ENCODE measurements around the gene SSTR4.

DNA sequence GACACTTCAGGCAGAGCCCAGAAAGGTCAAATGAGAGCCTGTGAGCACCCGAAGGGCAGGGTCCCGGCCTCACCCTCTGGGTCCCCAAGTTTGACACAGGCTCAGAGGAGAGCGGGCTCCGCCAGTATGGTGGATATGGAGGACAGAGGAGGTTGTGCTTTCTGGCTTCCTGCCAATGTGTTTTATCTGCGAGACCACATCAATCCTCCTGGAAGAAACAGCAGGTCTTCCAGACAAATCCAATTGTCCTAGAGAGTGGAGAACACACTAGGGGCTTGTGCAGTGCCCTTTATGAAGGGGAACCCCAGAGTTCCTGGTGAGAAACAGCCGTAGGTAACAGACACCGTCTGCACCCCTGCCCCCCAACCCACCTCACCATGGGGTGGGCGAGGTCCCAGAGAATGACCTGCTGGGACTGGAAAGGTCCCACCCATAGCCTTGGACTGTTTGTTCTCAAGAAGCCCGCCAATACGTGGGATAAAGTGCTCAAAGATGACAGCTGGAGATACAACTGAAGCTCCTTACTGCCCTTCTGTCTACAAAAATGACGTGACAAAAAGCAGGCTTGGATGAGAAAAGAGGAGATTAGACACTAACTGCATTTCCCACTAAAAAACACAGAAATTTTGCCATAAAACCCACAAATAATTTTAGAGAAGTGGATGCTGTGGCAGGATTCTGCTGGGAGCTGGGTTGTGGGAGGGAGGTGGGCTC lies 23.9 kb upstream of the SSTR4 start:
- TF ChIP-seq, protein P1, sequence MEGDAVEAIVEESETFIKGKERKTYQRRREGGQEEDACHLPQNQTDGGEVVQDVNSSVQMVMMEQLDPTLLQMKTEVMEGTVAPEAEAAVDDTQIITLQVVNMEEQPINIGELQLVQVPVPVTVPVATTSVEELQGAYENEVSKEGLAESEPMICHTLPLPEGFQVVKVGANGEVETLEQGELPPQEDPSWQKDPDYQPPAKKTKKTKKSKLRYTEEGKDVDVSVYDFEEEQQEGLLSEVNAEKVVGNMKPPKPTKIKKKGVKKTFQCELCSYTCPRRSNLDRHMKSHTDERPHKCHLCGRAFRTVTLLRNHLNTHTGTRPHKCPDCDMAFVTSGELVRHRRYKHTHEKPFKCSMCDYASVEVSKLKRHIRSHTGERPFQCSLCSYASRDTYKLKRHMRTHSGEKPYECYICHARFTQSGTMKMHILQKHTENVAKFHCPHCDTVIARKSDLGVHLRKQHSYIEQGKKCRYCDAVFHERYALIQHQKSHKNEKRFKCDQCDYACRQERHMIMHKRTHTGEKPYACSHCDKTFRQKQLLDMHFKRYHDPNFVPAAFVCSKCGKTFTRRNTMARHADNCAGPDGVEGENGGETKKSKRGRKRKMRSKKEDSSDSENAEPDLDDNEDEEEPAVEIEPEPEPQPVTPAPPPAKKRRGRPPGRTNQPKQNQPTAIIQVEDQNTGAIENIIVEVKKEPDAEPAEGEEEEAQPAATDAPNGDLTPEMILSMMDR (IDR thresholded peaks at IDR 0.05) = no peak
- no peak for TF ChIP-seq POLR2A (IDR thresholded peaks at IDR 0.05)
